GM23338 (cell line): Measurements from ENCODE around the gene ARHGAP32. TPM values are rescaled to one million over a fixed set of nuclear protein-coding genes. Genes with fewer than 3 reads are reported as not detected.

Experiments
- ATAC-seq: fragments of 200-7000 bp; cut with Tn5 transposase; 3 replicates; pipeline ENCODE4 v1.9.1; 2020
- DNase-seq: peaks from one replicate; pipeline ENCODE4 v3.0.0-alpha.2; 2015; ENCODE audit warnings: low spot score
- H2AFZ ChIP-seq: fragments of 200-600 bp; sonication (generic); 2 replicates; pipeline ENCODE4 v1.8.0; 2016; ENCODE audit warnings: antibody characterized with exemption, mild to moderate bottlenecking, moderate library complexity
- H3F3A ChIP-seq: fragments of 200-600 bp; sonication (generic); replicated peaks from 2 replicates; pipeline ENCODE4 v1.8.0; 2017; ENCODE audit warnings: antibody characterized with exemption, mixed run types, low read depth
- H3K27ac ChIP-seq: fragments of 200-600 bp; sonication (generic); 2 replicates; pipeline ENCODE4 v1.6.1; 2016; ENCODE audit warnings: low read depth
- H3K27me3 ChIP-seq: fragments of 200-600 bp; sonication (generic); 2 replicates; pipeline ENCODE4 v1.8.0; 2016; ENCODE audit warnings: mild to moderate bottlenecking, mixed run types, moderate library complexity; ENCODE audit not compliant: insufficient read depth
- H3K36me3 ChIP-seq: fragments of 200-600 bp; sonication (generic); 2 replicates; pipeline ENCODE4 v1.8.0; 2016; ENCODE audit warnings: mild to moderate bottlenecking; ENCODE audit not compliant: insufficient read depth
- H3K4me1 ChIP-seq: fragments of 200-600 bp; sonication (generic); 2 replicates; pipeline ENCODE4 v1.8.0; 2016; ENCODE audit warnings: mild to moderate bottlenecking, moderate library complexity; ENCODE audit not compliant: insufficient read depth
- H3K4me2 ChIP-seq: fragments of 200-600 bp; sonication (generic); 2 replicates; pipeline ENCODE4 v1.7.1; 2017; ENCODE audit warnings: mixed run types
- H3K4me3 ChIP-seq: fragments of 200-600 bp; sonication (generic); 2 replicates; pipeline ENCODE4 v1.6.1; 2016; ENCODE audit warnings: mixed run types
- H3K79me2 ChIP-seq: fragments of 200-600 bp; sonication (generic); replicated peaks from 2 replicates; pipeline ENCODE4 v1.8.0; 2017; ENCODE audit warnings: mild to moderate bottlenecking; ENCODE audit not compliant: insufficient read depth
- H3K9me2 ChIP-seq: fragments of 200-600 bp; sonication (generic); 2 replicates; pipeline ENCODE4 v1.8.0; 2017; ENCODE audit not compliant: insufficient read depth
- H4K20me1 ChIP-seq: fragments of 200-600 bp; sonication (generic); replicated peaks from 2 replicates; pipeline ENCODE4 v1.8.0; 2017; ENCODE audit warnings: mild to moderate bottlenecking; ENCODE audit not compliant: insufficient read depth
- H3K27ac Mint-ChIP-seq: 2 replicates; pipeline ENCODE4 v1.8.0; 2020; ENCODE audit warnings: inconsistent platforms, mild to moderate bottlenecking, moderate library complexity, mixed read lengths
- H3K27me3 Mint-ChIP-seq: 3 replicates; pipeline ENCODE4 v1.8.0; 2022; ENCODE audit warnings: low read depth, mild to moderate bottlenecking, moderate library complexity, mixed read lengths, inconsistent platforms; ENCODE audit not compliant: insufficient read depth, poor library complexity
- H3K36me3 Mint-ChIP-seq: 3 replicates; pipeline ENCODE4 v1.8.0; 2021; ENCODE audit warnings: low read depth, mild to moderate bottlenecking, inconsistent platforms, moderate library complexity, mixed read lengths
- H3K4me1 Mint-ChIP-seq: 3 replicates; pipeline ENCODE4 v1.8.0; 2020; ENCODE audit warnings: mild to moderate bottlenecking, inconsistent platforms, mixed read lengths
- H3K4me3 Mint-ChIP-seq: 3 replicates; pipeline ENCODE4 v1.8.0; 2021; ENCODE audit warnings: moderate library complexity, mild to moderate bottlenecking, inconsistent platforms, mixed read lengths
- H3K9me3 Mint-ChIP-seq: 3 replicates; pipeline ENCODE4 v1.8.0; 2020; ENCODE audit warnings: moderate library complexity, mild to moderate bottlenecking, inconsistent platforms, mixed read lengths
- CREB1 ChIP-seq: fragments of 250-450 bp; sonication (Bioruptor Pico); IDR thresholded peaks from 2 replicates; pipeline ENCODE4 v1.5.0; 2020; ENCODE audit warnings: low read depth, mild to moderate bottlenecking, moderate library complexity
- CTCF ChIP-seq, 2 experiments: fragments of 200-600 bp in 1 of 2; sonication (generic) in 1 of 2; conservative IDR thresholded peaks; 2 replicates each; pipeline versions ENCODE4 v1.5.1 to v1.6.1; 2016 to 2017; ENCODE audit warnings: antibody characterized with exemption in 2 of 2, low read depth in 2 of 2, mild to moderate bottlenecking in 2 of 2, moderate library complexity in 1 of 2
- EZH2 ChIP-seq: fragments of 200-600 bp; sonication (generic); IDR thresholded peaks from one replicate; pipeline ENCODE4 v1.8.0; 2017; ENCODE audit warnings: antibody characterized with exemption, mild to moderate bottlenecking, low read depth; ENCODE audit not compliant: unreplicated experiment
- EZH2phosphoT487 ChIP-seq: fragments of 200-600 bp; sonication (generic); IDR thresholded peaks from one replicate; pipeline ENCODE4 v1.8.1; 2018; ENCODE audit warnings: antibody characterized with exemption; ENCODE audit not compliant: unreplicated experiment
- JUNB ChIP-seq: IDR thresholded peaks from one replicate; pipeline ENCODE4 v1.6.1; 2016; ENCODE audit warnings: antibody characterized with exemption; ENCODE audit not compliant: unreplicated experiment
- NANOG ChIP-seq: IDR thresholded peaks from 2 replicates; pipeline ENCODE4 v1.6.1; 2016; ENCODE audit warnings: antibody characterized with exemption, borderline replicate concordance
- POLR2AphosphoS5 ChIP-seq: IDR thresholded peaks from 2 replicates; pipeline ENCODE4 v1.6.1; 2016; ENCODE audit warnings: antibody characterized with exemption, low read depth
- REST ChIP-seq: IDR thresholded peaks from one replicate; pipeline ENCODE4 v1.6.1; 2018; ENCODE audit warnings: antibody characterized with exemption; ENCODE audit not compliant: unreplicated experiment
- STAT1 ChIP-seq: IDR thresholded peaks from one replicate; pipeline ENCODE4 v1.6.1; 2016; ENCODE audit warnings: antibody characterized with exemption; ENCODE audit not compliant: unreplicated experiment
- ZNF114 ChIP-seq: fragments of 250-450 bp; sonication (Bioruptor Pico); IDR thresholded peaks from 2 replicates; pipeline ENCODE4 v1.5.0; 2020; ENCODE audit warnings: mild to moderate bottlenecking, moderate library complexity
- ZNF331 ChIP-seq: fragments of 250-450 bp; sonication (Bioruptor Pico); IDR thresholded peaks from 2 replicates; pipeline ENCODE4 v1.5.0; 2020; ENCODE audit warnings: low read depth, mild to moderate bottlenecking, moderate library complexity
- polyA plus RNA-seq: library from polyadenylated mRNA; unstranded; fragments of >200 nt; fragmentation: Nextera tagmentation; extraction: Ambion mirVana; gene quantifications from 2 replicates; pipeline ENCODE4 v1.2.1, GENCODE V29; 2016
- total RNA-seq: library from RNA; depleted of rRNA; stranded (reverse); fragments of >200 nt; shearing (Covaris generic); gene quantifications from 2 replicates; pipeline ENCODE4 v1.2.3, GENCODE V29; 2014
- TF ChIP-seq, protein P1 (sequence below): IDR thresholded peaks from 2 replicates; pipeline ENCODE4 v1.6.1; 2016; ENCODE audit warnings: antibody characterized with exemption
- TF ChIP-seq, protein P2 (sequence below): fragments of 250-450 bp; sonication (Bioruptor Pico); IDR thresholded peaks from 2 replicates; pipeline ENCODE4 v1.5.0; 2020; ENCODE audit warnings: mild to moderate bottlenecking, moderate library complexity

The ARHGAP32 gene
- total and polyA plus RNA-seq, 2 experiments from 2014 or later: 3.9 to 17.2 TPM

DNA sequence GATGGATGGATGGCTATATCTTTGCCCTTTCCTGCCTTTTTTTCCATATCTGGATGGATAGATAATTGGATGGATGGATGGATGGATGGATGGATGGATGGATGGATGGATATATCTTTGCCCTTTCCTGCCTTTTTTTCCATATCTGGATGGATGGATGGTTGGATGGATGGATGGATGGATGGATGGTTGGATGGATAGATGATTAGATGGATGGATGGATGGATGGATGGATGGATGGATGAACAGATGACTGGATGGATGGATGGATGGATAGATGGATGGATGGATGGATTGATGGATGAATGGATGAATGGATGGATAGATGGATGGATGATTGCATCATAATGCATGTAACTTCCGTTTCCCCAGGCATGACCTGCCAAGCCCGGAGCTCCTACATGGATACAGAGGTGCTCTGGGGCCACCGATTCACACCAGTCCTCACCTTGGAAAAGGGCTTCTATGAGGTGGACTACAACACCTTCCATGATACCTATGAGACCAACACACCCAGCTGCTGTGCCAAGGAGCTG lies 276.0 kb downstream of the ARHGAP32 start:
- H2AFZ ChIP-seq: no peak overlapping the region
- Mint-ChIP-seq H3K4me3 (no peak overlapping the region), H3K36me3 (no peaks in the 10 kb centered on the region; the same call in 2 of the 3 replicates), H3K27me3 (peaks cover 11% of the 10 kb centered on the region), H3K27ac (no peak overlapping the region), H3K9me3 (peaks cover 4% of the 10 kb centered on the region; the same call in 2 of the 3 replicates), H3K4me1 (no peaks in the 10 kb centered on the region; the same call in 2 of the 3 replicates)
- ATAC-seq (no peak), DNase-seq (no peak)
- no peaks in the 10 kb centered on the region for H3K79me2 ChIP-seq
- H3K4me1 ChIP-seq: no peaks in the 10 kb centered on the region
- no peaks in the 10 kb centered on the region for H3K9me2 ChIP-seq
- H3K27me3 ChIP-seq: no peaks in the 10 kb centered on the region
- no peaks in the 10 kb centered on the region for H3F3A ChIP-seq
- H3K36me3 ChIP-seq: no peaks in the 10 kb centered on the region
- TF ChIP-seq ZNF331 (no peak), ZNF114 (CRISPR knock-in tag) (no peak), POLR2AphosphoS5 (no peak), STAT1 (no peak), EZH2 (no peak), EZH2phosphoT487 (no peak), NANOG (no peak), CREB1 (CRISPR knock-in tag) (no peak), REST (no peak), CTCF (conservative IDR thresholded peaks at IDR 0.05; ENCODE audit: low read depth in 2 of 2) (no peak), JUNB (no peak)
- TF ChIP-seq, protein P1, sequence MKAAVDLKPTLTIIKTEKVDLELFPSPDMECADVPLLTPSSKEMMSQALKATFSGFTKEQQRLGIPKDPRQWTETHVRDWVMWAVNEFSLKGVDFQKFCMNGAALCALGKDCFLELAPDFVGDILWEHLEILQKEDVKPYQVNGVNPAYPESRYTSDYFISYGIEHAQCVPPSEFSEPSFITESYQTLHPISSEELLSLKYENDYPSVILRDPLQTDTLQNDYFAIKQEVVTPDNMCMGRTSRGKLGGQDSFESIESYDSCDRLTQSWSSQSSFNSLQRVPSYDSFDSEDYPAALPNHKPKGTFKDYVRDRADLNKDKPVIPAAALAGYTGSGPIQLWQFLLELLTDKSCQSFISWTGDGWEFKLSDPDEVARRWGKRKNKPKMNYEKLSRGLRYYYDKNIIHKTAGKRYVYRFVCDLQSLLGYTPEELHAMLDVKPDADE: no peak
- TF ChIP-seq, protein P2, sequence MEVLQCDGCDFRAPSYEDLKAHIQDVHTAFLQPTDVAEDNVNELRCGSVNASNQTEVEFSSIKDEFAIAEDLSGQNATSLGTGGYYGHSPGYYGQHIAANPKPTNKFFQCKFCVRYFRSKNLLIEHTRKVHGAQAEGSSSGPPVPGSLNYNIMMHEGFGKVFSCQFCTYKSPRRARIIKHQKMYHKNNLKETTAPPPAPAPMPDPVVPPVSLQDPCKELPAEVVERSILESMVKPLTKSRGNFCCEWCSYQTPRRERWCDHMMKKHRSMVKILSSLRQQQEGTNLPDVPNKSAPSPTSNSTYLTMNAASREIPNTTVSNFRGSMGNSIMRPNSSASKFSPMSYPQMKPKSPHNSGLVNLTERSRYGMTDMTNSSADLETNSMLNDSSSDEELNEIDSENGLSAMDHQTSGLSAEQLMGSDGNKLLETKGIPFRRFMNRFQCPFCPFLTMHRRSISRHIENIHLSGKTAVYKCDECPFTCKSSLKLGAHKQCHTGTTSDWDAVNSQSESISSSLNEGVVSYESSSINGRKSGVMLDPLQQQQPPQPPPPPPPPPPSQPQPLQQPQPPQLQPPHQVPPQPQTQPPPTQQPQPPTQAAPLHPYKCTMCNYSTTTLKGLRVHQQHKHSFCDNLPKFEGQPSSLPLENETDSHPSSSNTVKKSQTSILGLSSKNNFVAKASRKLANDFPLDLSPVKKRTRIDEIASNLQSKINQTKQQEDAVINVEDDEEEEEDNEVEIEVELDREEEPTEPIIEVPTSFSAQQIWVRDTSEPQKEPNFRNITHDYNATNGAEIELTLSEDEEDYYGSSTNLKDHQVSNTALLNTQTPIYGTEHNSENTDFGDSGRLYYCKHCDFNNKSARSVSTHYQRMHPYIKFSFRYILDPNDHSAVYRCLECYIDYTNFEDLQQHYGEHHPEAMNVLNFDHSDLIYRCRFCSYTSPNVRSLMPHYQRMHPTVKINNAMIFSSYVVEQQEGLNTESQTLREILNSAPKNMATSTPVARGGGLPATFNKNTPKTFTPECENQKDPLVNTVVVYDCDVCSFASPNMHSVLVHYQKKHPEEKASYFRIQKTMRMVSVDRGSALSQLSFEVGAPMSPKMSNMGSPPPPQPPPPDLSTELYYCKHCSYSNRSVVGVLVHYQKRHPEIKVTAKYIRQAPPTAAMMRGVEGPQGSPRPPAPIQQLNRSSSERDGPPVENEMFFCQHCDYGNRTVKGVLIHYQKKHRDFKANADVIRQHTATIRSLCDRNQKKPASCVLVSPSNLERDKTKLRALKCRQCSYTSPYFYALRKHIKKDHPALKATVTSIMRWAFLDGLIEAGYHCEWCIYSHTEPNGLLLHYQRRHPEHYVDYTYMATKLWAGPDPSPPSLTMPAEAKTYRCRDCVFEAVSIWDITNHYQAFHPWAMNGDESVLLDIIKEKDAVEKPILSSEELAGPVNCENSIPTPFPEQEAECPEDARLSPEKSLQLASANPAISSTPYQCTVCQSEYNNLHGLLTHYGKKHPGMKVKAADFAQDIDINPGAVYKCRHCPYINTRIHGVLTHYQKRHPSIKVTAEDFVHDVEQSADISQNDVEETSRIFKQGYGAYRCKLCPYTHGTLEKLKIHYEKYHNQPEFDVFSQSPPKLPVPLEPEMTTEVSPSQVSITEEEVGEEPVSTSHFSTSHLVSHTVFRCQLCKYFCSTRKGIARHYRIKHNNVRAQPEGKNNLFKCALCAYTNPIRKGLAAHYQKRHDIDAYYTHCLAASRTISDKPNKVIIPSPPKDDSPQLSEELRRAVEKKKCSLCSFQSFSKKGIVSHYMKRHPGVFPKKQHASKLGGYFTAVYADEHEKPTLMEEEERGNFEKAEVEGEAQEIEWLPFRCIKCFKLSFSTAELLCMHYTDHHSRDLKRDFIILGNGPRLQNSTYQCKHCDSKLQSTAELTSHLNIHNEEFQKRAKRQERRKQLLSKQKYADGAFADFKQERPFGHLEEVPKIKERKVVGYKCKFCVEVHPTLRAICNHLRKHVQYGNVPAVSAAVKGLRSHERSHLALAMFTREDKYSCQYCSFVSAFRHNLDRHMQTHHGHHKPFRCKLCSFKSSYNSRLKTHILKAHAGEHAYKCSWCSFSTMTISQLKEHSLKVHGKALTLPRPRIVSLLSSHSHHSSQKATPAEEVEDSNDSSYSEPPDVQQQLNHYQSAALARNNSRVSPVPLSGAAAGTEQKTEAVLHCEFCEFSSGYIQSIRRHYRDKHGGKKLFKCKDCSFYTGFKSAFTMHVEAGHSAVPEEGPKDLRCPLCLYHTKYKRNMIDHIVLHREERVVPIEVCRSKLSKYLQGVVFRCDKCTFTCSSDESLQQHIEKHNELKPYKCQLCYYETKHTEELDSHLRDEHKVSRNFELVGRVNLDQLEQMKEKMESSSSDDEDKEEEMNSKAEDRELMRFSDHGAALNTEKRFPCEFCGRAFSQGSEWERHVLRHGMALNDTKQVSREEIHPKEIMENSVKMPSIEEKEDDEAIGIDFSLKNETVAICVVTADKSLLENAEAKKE: no peak
- H4K20me1 ChIP-seq: no peaks in the 10 kb centered on the region
- H3K4me2 ChIP-seq: no peak overlapping the region
- no peak overlapping the region for H3K27ac ChIP-seq
- no peak overlapping the region for H3K4me3 ChIP-seq
